Measurements from ENCODE around the gene ZNF668.
"Not testable (repeated sequence)": the region's sequence is repeated elsewhere in the genome, so short reads cannot be mapped to it uniquely, and the experiment has no call there.

DNA sequence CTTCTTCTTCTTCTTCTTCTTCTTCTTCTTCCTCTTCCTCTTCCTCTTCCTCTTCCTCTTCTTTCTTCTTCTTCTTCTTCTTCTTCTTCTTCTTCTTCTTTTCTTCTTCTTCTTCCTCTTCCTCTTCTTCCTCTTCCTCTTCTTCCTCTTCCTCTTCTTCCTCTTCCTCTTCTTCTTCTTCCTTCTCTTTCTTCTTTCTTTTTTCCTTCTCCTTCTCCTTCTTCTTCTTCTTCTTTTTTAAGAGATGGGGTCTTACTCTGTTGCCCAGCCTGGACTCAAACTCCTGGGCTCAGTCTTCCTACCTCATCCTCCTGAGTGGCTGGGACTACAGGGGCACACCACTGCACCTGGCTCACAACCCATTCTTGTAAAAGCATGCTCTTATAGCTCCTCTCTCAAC, 60.7 kb downstream of the ZNF668 start:
- not testable (repeated sequence) for TF ChIP-seq CTCF (IDR thresholded peaks at IDR 0.05); POLR2A (IDR thresholded peaks at IDR 0.05; ENCODE audit: low read depth); POLR2AphosphoS5 (IDR thresholded peaks at IDR 0.05); EP300 (IDR thresholded peaks at IDR 0.05)
